Measurements from ENCODE around the gene GRAP2.

DNA sequence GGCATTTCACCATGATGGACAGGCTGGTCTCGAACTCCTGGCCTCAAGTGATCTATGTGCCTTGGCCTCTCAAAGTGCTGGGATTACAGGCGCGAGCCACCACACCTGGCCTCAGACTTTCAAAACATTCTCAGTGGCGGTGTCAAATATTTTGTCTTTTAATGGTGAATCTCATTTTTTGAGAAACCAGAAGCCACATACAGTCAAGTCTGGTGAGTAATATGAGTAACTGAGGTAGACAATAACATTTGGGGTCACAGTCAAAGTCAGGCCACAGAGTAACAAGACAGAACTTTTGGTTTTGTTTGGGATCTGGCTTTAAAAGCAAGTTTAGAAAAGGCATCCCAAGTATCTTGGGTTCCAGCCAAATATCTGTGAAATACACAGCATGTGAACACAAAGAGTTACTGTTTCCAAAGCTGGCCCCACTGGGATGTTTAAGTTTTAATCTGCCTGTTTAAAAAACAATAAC is 53.7 kb downstream of the GRAP2 start:
- no peak for TF ChIP-seq POLR2A (IDR thresholded peaks at IDR 0.05)
- TF ChIP-seq, protein P1, sequence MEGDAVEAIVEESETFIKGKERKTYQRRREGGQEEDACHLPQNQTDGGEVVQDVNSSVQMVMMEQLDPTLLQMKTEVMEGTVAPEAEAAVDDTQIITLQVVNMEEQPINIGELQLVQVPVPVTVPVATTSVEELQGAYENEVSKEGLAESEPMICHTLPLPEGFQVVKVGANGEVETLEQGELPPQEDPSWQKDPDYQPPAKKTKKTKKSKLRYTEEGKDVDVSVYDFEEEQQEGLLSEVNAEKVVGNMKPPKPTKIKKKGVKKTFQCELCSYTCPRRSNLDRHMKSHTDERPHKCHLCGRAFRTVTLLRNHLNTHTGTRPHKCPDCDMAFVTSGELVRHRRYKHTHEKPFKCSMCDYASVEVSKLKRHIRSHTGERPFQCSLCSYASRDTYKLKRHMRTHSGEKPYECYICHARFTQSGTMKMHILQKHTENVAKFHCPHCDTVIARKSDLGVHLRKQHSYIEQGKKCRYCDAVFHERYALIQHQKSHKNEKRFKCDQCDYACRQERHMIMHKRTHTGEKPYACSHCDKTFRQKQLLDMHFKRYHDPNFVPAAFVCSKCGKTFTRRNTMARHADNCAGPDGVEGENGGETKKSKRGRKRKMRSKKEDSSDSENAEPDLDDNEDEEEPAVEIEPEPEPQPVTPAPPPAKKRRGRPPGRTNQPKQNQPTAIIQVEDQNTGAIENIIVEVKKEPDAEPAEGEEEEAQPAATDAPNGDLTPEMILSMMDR (IDR thresholded peaks at IDR 0.05): no peak

Data from Peyer's patch (tissue), 4 donors.